Stimulated activated CD4-positive, alpha-beta T cell treated with anti-CD3 and anti-CD28 coated beads, Interleukin-1b, Interleukin-23, amount 100 ng/mL, for 48 hours (primary cell): ENCODE results near the gene TAF6.
"Not testable (repeated sequence)": the region's sequence is repeated elsewhere in the genome, so short reads cannot be mapped to it uniquely, and the experiment has no call there.

Experiments used
- DNase-seq: peaks from one replicate; pipeline ENCODE4 v3.0.0-alpha.2; 2020

TAF6 gene

GRCh38 chr7:100152404-100152803 is 33.2 kb upstream of the TAF6 start:
- no peak for DNase-seq

- DNase-seq, result peak; percentile 99
Observed at GRCh38 chr7:100148559-100149328, 29.6 kb upstream of the TAF6 start, which contains the start of gene LAMTOR4. Gene LAMTOR4 (plus strand): TSS chr7:100148918. CDS start chr7:100148973, 55 bp downstream.

- DNase-seq, result no peak
Observed at GRCh38 chr7:100148225-100148558, 29.0 kb upstream of the TAF6 start.

GRCh38 chr7:100147278-100147677 is 28.1 kb upstream of the TAF6 start:
- no peak for DNase-seq

GRCh38 chr7:100146350-100146749 is 27.2 kb upstream of the TAF6 start:
- DNase-seq, result not testable (repeated sequence)

- DNase-seq, result no peak
Observed at GRCh38 chr7:100142461-100142860, 23.3 kb upstream of the TAF6 start.

GRCh38 chr7:100141555-100141949 is 22.4 kb upstream of the TAF6 start:
- no peak for DNase-seq

GRCh38 chr7:100137851-100138760 is 18.9 kb upstream of the TAF6 start:
- no peak for DNase-seq

- DNase-seq, result peak; percentile 66
Observed at GRCh38 chr7:100132697-100133151, 13.6 kb upstream of the TAF6 start.

GRCh38 chr7:100132126-100132525 is 13.0 kb upstream of the TAF6 start:
- DNase-seq, result no peak

GRCh38 chr7:100130608-100131453 is 11.7 kb upstream of the TAF6 start:
- peak; percentile 79 for DNase-seq

- DNase-seq, result not testable (repeated sequence)
Observed at GRCh38 chr7:100130220-100130607, 11.1 kb upstream of the TAF6 start.

GRCh38 chr7:100128637-100128963 is 9.4 kb upstream of the TAF6 start:
- no peak for DNase-seq

- DNase-seq, result no peak
Observed at GRCh38 chr7:100127866-100128636, 8.9 kb upstream of the TAF6 start.

GRCh38 chr7:100126931-100127865 is 8.0 kb upstream of the TAF6 start, which contains the start of gene MBLAC1:
Gene MBLAC1 (plus strand): TSS chr7:100126967. CDS start chr7:100127396, 429 bp downstream.
- DNase-seq, result peak; percentile 91

GRCh38 chr7:100126239-100126930 is 7.2 kb upstream of the TAF6 start:
- DNase-seq, result no peak

GRCh38 chr7:100124301-100125230 is 5.4 kb upstream of the TAF6 start:
- DNase-seq, result no peak

- DNase-seq, result no peak
Observed at GRCh38 chr7:100122568-100122967, 3.4 kb upstream of the TAF6 start.

GRCh38 chr7:100122067-100122466 is 2.9 kb upstream of the TAF6 start:
- DNase-seq, result no peak
